Measurements from ENCODE around the gene PPFIA2.

DNA sequence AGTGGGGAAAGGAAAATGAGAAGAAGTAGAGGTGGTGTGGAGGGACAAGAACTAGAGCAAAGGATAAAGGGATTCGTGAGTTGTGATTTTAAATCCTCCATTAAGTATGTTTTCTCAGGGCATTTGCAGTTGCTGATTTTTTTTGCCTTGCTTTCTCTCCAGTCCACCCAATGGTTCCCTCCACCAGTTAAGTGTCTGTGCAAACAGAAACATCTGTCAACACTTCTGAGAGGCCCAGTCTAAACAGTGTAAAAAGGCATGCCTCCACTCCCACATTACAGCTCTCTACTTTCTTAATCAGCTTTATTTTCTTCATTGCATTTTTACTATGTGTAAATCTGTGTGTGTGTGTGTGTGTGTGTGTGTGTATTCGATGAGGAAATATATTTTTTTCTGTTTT is 141.2 kb downstream of the PPFIA2 start:
- TF ChIP-seq, protein P1, sequence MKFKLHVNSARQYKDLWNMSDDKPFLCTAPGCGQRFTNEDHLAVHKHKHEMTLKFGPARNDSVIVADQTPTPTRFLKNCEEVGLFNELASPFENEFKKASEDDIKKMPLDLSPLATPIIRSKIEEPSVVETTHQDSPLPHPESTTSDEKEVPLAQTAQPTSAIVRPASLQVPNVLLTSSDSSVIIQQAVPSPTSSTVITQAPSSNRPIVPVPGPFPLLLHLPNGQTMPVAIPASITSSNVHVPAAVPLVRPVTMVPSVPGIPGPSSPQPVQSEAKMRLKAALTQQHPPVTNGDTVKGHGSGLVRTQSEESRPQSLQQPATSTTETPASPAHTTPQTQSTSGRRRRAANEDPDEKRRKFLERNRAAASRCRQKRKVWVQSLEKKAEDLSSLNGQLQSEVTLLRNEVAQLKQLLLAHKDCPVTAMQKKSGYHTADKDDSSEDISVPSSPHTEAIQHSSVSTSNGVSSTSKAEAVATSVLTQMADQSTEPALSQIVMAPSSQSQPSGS (IDR thresholded peaks at IDR 0.05; ENCODE audit: low read length): no peak
- TF ChIP-seq NRF1 (conservative IDR thresholded peaks at IDR 0.05; ENCODE audit: low read depth, low read length): no peak
- TF ChIP-seq, protein P2, sequence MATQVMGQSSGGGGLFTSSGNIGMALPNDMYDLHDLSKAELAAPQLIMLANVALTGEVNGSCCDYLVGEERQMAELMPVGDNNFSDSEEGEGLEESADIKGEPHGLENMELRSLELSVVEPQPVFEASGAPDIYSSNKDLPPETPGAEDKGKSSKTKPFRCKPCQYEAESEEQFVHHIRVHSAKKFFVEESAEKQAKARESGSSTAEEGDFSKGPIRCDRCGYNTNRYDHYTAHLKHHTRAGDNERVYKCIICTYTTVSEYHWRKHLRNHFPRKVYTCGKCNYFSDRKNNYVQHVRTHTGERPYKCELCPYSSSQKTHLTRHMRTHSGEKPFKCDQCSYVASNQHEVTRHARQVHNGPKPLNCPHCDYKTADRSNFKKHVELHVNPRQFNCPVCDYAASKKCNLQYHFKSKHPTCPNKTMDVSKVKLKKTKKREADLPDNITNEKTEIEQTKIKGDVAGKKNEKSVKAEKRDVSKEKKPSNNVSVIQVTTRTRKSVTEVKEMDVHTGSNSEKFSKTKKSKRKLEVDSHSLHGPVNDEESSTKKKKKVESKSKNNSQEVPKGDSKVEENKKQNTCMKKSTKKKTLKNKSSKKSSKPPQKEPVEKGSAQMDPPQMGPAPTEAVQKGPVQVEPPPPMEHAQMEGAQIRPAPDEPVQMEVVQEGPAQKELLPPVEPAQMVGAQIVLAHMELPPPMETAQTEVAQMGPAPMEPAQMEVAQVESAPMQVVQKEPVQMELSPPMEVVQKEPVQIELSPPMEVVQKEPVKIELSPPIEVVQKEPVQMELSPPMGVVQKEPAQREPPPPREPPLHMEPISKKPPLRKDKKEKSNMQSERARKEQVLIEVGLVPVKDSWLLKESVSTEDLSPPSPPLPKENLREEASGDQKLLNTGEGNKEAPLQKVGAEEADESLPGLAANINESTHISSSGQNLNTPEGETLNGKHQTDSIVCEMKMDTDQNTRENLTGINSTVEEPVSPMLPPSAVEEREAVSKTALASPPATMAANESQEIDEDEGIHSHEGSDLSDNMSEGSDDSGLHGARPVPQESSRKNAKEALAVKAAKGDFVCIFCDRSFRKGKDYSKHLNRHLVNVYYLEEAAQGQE (IDR thresholded peaks at IDR 0.05; ENCODE audit: low read depth, low read length): no peak
- TF ChIP-seq CEBPB (IDR thresholded peaks at IDR 0.05; ENCODE audit: borderline replicate concordance in 1 of 2, low read depth in 2 of 2, low read length in 2 of 2): no peak

Measured in GM12878 (cell line).